CD4-positive, alpha-beta T cell treated with Interleukin-10 for 1 hour (primary cell): ENCODE data around the gene RIMKLA.

Source experiments
- DNase-seq: peaks from one replicate; pipeline ENCODE4 v3.0.0-alpha.2; 2020

Gene RIMKLA

DNA sequence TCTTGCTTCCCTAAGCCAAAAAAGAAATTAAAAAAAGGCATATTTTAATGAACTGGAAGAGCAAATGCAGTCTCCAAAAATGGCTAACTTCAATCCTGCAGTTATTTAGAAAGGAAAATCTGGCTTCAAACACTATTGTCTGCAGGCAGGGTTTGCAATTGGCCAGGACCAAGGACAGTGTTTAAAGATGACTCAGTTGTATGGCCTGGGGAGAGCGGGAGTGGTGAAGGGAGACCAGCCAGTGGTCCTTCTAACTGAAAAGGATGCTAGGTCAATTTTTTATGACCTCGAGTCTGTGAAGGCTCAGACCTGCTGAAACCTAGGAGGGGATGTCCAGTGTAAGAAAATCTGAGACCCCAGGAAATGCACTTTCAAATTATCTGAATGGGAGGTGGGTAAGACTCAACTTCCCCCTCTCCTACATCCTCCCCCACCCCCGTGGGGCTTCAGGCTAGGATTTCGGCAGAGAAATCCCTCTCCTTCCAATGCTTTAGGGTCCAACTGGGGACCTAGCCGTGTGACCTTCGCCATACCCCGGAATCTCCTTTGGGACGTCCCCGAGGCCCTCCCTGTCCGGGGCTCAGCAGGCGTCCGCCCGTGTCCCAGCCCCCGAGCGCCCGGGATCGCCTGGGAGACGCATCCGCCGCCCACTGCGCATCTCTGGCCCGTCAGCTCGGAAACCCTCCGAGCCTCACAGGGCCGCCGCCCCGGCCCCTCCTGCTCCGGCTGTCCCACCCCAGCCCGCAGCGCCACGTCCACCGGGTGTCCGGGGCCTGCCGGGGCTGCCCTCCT is 602 bp upstream of the RIMKLA start:
- DNase-seq = no peak

DNA sequence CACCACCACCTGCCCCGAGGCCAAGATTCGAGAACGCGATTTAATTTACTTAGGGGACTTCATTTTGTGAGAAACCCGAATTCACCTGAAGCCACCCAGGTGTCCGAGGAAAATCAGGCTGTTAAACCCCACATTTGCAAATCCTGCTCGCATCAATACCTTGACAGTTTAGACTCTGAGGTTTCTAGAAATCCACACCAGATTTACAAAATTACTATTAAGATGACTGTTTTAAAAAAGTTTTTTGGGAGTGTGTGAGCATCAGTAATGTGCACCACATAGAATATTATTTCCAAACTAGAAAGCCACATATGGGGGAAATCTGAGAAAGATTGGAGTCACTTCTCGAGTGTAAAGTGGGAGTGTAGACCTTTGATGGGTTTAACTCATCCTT is 685 bp downstream of the RIMKLA start:
- DNase-seq = peak; percentile 3

DNA sequence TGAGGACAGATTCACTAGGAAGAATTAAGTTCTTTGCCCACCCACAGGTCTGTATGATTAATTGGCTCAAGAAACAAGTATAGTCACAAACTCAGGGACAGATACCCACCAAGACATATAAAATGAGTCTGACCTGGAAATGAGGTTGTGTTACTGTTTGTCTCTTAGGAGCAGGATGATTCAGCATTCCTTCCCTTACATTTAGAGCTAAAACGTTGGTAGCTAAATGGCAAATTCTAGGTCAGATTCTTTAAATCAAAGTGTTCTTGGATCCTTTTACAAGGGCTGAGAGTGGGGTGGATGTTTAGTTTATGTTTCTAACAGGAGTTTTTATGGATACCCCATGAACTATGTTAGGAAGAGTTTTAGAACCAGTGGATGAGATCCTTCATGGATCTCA is 4.7 kb downstream of the RIMKLA start:
- no peak for DNase-seq

DNA sequence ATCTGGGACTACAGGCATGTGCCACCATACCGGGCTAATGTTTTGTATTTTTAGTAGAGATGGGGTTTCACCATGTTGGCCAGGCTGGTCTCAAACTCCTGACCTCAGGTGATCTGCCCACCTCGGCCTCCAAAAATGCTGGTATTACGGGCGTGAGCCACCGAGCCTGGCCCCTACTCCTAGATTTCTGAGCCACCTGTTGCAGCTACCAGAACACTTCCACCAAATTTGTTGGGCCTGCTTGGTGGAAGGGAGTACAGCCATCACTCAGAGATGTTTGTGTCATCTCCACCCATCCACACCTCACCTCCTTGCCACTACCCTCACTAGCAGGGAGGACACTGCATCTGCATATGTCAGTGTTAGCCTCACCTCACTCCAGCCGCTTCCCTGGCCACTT is 5.5 kb downstream of the RIMKLA start:
- DNase-seq = no peak

DNA sequence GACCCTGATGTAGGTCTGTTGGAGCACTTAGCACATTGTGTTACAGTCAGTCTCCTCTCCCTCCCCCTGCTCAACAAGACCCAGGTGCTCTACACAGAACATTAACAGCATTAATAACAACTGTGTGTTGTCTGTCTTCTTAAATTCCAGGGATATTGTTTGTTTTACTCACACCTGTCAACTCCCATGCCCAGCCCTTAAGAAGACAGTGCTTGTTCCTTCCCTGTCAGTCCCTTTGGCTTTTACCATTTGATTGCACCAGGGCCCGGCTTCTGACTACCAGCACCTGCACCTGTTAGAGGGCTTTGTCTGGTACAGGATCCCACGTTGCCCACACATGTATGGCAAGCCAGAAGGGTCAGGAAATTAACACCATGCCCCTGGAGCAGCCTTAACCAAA is 11.7 kb downstream of the RIMKLA start:
- no peak for DNase-seq

DNA sequence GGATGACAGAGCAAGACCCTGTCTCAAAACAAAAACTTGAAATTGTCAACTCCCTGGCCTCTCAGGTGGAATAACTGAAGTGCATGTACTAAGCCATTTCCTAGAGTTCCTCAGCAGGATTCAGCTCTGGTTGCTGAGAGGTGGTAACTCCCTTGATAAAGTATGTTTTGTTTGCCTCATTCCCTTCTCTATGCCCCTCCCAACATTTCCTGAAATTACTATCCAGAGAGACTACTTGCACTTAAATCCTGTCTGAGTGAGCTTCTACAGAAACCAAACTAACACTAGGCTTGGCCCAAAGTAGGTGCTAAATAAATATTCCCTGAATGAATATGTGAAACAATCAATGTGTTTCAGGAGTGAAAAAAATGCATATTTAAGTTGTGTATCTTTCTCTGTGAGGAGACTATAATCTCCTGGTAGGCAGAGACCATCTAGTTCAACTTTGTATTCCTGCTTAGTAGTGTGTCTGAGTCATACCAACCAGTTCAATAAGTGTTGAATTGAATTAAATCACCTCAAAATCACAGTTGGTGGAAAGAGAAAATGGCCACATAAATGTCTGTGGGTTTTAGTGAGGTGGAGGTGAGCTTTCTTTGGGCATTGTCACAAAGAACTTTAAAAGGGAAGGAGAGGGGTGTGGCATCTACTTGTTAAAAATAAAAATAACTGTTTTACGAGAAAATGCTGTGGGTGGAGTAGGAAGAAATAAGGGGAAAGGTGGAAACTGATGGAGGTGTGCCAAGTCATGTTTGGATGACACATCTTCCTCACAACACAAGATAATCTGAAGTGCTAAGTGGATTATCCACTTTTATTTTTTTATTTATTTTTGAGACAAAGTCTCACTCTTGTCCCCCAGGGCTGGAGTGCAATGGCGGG is 12.6 kb downstream of the RIMKLA start:
- no peak for DNase-seq

DNA sequence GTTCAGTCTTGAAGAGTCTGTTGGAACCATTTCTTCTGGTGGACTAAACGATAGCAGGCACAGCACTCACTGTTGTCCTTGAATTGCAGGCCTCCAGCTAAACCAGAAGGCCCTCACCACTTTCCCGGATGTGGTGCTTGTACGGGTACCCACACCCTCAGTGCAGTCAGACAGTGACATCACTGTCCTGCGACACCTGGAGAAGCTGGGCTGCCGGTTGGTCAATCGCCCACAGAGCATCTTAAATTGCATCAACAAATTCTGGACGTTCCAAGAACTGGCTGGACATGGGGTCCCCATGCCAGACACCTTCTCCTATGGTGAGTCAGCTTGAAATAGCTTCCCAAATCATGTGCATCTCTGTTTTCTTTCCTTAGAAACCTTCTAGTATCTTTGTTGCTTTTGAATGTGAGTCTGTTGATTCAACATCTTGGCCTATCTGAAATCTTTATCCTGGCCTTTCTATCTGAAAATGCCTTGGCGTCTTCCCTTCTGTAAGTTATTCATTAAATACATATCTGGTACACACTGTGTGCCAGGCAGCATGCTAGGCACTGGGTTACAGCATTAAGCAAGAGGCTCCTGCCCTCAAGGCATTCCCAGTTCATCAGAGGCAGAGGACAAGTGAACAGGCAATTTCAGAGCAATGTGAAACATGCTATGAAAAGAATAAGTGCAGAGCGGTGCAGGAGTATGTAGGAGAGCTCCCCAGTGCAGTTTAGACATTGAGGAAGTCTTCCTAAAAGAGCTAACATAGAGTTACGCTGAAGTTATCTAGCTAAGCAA is 18.9 kb downstream of the RIMKLA start:
- no peak for DNase-seq

DNA sequence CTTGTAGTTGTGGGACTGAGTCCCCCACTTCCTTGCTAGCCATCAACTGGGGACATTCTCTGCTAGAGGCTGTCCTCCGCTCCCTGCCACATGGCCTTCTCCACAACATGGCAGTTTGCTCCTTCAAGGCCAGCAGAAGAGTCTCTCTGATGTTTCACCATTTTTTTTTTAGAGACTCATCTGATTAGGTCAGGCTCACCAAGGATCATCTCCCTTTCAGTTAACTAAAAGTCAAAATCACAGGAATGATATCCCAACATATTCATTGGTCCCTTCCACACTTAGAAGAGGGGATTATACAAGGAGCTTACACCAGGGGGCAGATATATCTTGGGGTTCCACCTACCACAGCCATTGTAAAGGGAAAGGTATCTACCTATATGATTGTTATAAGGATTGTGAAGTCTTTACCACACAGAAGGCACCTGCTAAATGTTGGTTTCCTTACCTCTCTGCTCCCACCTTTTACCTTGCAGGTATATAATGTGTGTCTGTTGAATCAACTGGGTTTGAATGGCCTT is 23.3 kb downstream of the RIMKLA start:
- DNase-seq = no peak

DNA sequence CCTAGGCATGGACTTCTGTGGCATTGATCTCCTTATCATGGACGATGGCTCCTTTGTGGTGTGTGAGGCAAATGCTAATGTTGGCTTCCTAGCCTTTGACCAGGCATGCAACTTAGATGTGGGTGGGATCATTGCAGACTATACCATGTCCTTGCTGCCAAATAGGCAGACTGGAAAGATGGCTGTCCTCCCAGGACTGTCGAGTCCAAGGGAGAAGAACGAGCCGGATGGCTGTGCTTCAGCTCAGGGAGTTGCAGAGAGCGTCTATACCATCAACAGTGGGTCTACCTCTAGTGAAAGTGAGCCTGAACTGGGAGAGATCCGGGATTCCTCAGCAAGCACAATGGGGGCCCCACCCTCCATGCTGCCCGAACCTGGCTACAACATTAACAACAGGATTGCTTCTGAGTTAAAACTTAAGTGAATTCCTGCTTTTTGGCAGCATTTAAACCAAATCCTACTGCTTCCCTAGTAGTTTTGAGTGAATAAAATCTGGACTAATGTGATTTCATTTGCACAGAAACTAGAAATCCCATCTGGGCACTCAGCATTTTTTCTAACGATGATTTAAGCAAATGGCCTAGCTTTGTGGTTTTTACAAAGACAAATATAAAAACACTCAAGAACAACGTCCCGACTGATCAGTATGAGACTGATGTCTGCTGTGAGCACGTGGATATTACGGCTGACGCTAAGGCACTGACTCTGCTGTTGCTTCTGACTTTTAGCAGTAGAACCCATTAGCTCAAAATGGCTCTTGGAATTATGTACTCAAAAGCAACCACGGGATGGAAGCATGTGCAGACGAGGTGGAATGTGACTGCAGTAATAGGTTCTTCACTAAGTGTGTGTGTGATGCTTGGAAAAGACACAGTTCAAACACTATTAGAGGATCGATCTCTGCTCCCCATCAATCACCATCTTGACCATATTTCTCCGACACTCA is 34.2 kb downstream of the RIMKLA start:
- no peak for DNase-seq

DNA sequence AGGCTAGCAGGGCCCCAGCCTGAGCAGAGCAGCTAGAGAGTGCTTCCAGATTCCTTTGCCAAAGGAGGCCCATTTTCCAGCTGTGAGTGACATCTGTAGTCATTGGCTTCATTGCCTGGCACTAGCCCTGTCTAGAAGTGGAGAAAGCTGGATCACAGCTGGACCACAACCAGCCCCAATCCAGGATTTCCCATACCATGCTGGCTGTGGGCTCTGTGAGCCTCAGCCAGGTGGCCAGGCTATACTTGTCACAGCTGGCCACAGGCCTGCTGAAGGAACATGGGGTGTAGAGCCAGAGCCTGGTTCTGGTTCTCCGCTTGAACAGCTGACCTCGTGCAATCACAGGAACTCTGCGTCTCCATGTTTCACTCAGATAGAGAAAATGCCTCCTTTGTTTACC is 36.6 kb downstream of the RIMKLA start:
- no peak for DNase-seq

DNA sequence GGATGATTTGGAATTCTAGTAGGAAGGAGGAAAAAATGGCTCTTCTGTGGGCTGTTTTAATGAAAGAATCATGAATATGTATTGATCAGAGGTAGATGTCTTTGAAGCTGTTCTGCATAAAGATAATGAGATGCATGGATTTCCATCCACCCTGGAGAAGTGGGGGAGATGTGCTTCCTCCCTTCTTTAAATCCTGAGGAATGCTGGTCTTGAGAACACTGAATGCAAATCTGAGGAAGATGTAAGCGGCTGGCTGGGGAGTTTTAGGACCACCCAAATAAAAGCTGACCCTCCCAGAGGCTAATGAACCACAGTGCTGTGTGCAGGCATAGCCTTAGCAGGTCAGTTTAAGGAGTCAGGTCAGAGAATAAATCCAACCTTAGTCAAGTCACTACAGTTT is 37.9 kb downstream of the RIMKLA start:
- DNase-seq = no peak

DNA sequence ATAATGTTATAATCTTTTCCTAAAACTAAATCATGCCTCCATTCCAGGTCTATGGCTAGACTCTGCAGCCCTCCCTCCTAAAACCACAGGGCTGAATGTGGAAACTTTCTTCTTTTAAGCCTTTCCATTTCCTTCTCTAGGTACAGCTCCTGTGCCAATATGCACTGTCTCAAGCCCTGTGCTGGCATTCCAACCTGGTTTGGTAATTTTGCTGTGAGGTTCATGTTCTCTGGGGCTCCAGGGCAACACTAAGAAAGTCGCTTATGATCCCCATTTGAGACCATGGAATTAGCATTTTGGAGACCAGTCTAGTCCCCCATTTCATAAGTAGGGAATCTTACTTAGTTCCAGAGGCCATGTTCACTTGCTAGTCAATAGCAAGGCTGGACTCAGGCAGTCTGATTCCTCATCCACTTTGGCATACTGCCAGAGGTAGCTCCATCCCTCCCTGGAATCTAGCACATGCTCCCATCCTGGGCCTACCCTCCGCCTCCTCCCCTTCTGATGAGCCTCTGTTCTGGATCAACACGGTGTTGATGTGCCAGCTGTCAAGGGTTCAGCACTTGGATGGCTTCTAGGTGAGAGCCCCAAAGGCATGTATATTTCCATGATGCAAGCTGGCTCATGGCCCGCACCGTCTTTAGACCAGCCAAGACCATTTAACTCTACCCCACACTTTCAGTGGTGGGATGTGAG is 38.7 kb downstream of the RIMKLA start:
- DNase-seq = no peak

DNA sequence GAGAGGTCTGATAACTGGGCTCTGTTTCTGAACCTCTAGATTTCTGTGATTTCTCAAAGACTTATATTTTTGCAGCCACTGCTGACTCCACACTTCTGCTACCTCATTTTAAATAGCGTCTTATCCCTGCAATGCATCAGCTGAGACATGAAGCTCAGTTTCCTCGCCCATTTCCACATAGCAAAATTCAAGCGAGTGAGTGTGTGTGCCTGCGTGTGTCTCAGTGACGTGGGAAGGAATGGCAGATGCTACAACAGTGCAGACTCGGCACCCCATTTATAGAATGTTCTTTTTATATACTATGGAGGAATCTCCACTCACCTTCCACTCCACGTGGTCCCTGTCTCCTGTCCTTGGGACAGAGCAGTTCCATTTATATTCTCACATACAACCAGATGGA is 39.5 kb downstream of the RIMKLA start:
- no peak for DNase-seq

DNA sequence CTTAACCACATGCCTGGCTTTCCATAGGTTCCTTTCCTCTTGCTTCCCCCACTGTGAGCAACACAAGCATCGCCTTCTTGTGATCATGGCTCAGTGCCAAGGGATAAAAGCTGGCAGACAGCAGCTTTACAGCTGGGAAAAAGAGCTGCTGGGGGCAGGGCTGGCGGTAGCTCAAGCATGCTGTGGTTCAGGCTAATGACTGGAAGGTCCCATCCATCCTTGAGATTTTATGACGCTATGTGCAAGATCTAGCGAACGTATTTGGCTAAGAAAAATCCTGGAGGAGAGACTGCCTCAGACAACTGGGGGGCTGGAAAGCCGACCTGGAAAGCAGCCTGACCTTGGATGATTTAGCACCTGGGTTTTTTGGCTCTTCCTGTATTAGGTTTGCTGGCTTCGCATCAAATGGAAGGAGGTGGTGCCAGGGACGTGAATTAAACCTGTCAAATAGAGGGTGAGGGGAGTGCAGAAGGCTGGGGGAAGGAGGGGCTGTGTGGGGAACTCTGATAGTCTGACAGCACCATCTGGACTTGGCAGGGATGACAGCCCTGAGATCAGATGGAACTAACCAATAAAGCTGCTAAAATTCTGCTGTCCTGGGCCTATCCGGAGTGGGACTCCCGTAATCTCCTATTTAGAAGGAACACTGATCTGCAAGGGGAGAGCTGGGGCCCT is 40.5 kb downstream of the RIMKLA start:
- no peak for DNase-seq

DNA sequence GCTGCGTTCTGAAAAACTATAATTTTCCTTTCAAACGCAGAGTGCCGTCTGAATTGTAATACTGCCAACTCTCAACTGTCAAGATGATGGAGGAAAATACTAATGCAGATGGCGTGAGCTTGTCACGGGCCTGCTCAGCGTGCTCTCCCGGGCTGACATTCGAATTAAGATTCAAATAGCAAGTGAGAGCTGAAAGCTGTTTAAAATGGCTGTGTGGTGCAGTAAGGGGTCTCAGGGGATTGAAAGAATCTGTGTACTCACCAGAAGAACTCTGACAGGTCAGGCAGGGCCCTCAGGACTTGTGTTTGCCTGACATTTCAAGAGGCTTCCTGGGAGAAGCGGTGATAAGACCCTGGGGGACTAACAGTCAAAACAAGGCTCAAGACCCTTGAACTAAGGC is 42.1 kb downstream of the RIMKLA start:
- DNase-seq = no peak

DNA sequence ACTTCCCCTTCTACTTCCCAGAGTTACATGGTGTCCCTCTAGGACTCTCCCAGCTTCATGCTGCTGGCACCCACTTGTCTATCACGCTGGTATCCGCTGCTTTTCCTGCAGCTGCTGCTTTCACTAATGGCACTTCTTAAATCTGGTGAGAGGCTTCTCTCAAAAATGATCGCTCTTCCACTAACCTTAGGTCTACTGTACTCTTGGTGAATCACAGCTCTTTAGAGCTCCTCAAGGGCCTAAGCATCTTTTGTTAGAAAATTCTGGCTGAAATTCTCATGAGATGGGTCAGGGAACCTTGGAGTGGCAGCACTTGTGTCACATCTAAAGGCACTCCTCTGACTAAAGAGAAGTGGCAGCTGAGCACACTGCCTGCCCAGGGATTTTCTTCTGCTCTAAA is 43.1 kb downstream of the RIMKLA start:
- no peak for DNase-seq

DNA sequence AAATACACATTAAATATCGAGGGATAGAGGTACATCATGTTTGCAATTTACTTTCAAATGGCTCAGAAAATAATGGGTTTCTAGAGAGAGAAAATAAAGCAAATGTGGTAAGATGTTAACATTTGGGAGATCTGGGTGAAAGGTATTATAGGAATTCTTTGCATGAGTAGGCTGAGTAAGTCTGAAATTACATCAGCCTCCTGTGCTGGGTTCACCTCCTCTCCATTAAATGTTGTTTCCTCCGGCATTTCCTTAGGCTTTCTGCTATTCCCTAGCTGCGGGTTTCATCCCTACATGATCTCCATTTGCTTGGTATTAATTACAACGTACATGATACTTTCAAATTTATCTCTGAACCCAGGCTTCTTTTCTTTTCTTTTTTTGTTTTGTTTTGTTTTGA is 43.6 kb downstream of the RIMKLA start:
- DNase-seq = no peak

DNA sequence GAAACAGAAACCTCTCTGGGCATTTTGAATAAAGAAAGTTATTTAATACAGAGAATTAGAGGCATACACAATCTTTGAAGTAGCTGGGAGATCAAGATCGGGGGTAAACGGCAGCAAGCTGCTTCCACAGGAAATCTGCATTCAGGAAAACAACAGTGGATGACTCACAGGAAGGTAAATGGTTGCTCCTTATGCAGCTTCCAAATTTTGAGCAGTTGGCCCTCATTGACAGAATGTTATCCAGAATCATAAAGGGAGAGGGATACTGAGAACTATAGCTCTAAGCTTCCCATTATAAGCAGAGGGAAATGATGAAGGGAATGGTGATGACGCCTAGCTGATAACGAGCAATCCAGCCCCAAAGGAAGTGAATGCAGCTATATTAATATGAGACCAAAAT is 46.6 kb downstream of the RIMKLA start:
- DNase-seq = no peak

DNA sequence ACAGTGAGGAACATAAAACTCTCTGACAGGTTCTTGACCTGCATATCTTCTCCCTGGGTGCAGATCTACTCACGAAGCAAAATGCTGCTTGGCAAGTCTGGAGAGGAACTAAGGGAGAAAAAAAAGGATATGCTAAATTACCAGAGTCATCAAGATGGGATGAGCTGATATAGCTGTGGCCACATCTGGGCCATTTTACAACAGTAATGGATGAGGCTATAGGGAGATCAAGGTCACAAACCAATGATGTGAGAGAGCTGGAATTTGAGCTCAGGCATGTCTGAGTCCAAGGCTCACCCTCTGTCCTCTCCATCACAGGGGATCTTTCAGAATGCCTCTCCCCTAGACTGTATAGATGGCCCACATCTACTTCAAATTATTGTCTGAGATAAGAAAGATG is 49.0 kb downstream of the RIMKLA start:
- no peak for DNase-seq

DNA sequence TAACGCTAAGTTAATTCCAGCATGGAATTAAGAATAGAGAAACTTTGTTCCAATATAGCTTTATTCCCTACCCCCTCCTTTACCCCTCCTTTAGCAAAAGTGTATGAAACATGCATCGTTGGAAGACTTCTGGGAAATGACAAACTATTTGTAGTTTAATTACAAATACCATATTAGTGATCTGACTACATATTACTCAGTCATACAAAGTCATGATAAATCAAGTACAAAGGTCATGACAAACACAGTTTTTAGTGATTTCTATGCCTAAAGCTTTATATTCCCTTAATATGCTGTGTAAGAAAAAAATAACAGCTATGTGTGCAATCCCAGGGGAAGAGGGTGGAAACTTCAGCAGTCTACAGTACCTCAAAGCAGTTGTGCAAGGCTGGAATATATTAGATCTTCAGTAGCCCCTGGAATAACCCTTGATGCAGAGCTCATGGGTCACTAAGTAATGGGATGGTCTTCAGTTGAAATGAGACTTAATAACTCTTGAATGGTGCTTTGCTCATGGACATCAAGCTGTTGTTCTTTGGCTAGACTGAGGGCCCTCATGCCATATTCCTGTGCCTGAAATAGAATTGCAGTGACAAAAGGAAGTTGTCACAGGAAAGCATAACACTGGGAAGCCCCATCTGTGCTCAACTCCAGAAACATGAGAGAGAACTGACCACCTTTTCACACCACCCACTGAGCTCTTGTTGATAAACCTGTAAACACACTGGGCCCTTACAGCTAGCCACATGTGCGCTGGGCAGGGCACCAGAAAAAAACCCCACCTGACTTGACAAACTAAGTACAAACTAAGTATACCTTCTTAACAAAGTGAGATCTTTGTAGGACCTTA is 49.9 kb downstream of the RIMKLA start:
- DNase-seq = no peak
